ENCODE data around the gene ALG9. TPM values are rescaled to one million over a fixed set of nuclear protein-coding genes. Genes with fewer than 3 reads are reported as not detected.
"Not testable (repeated sequence)": the region's sequence is repeated elsewhere in the genome, so short reads cannot be mapped to it uniquely, and the experiment has no call there.

Gene ALG9
- total RNA-seq, 1 donor from 2014 or later = 83.2 TPM

GRCh38 chr11:111886032-111886431, 14.7 kb upstream of the ALG9 start:
- DNase-seq (ENCODE audit: low spot score in 2 of 2) = no peak
- FAIRE-seq = peak; percentile 59

DNA sequence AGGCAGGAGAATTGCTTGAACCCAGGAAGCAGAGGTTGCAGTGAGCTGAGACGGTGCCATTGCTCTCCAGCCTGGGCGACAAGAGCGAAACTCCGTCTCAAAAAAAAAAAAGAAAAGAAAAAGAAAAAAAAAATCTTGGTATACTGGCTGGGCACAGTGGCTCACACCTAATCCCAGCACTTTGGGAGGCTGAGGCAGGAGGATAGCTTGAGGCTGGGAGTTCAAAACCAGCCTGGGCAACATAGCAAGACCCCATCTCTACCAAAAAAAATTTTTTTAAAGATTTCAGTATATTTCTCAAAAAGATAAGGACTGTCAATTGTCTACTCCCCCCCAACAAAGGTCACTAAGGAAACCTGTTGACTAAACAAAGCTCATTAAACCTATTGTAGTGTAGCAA, 13.7 kb upstream of the ALG9 start:
- not testable (repeated sequence) for FAIRE-seq; DNase-seq (ENCODE audit: low spot score in 2 of 2)

- DNase-seq (ENCODE audit: low spot score in 2 of 2) = no peak
- FAIRE-seq = no peak
Measured at GRCh38 chr11:111882202-111882601, 10.8 kb upstream of the ALG9 start.

- FAIRE-seq = no peak
- DNase-seq (ENCODE audit: low spot score in 2 of 2) = no peak
Measured at GRCh38 chr11:111879637-111879960, 8.2 kb upstream of the ALG9 start.

DNA sequence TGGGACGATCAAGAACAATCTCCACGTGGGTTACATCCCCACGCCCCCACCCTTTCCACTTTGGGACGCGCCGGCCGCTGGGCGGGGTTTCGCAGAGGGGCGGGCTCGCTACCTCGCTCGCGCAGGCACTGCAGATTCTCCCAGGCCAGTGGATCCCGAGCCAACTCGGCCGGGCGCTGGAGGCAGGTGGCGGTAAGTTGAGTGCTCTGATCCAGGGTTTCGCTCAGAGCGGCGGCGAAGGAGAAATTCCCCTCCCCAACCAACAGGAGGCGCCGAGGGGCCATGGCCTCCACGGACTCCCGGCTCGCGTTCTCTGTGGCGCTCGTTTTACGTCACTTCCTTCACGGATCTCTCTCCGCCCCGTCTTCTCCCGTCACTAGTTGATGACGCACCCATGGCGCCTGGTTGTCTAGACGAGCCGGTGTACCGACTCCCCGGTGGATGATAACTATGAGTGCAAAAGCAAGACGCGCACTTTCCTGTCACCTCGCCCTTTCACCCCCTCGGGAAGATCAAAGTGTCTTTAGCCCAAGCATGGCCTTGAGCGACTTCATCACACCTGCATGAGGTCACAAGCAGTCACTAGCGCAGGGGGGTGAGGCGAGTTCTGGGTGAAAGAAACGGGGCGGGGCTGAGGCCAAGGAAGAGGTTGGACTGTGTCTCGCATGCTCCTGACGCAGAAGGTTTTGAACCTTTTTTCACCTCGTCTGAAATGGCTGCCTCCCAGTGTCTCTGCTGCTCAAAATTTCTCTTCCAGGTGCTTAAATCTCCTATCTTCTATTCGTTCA, 7.7 kb upstream of the ALG9 start, which contains the start of the genes CFAP68 and FDXACB1:
CFAP68 (plus strand) TSS at position 693 of the 788 bp plus-strand sequence; CDS start at position 713, 20 bp downstream.
FDXACB1 (minus strand) TSS at position 317 of the 788 bp plus-strand sequence; CDS start at position 284, 33 bp downstream.
- FAIRE-seq (peak; percentile 36), DNase-seq (ENCODE audit: low spot score in 2 of 2) (peak; percentile 87 to 91)

DNA sequence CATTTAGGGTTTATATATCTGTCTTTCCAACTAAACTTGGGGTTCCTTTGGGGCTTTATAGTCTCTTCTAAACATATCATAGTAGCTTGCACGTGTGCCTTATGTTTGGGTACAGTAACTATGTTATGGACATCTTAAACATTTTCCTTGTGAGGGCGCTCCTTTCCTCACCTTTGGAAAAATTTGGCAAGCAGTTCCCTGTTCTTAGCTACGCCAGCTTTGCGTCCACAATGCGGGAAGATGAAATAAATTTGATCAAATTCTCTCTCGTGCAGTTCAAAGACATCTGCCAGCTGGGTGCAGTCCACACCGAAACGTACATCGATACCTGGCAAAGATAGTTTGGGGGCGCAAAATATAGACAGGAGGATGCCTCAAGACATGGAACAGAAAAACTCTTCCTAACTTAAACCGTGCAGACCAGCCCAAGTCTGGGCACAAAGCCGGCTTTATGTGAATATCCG, 7.0 kb upstream of the ALG9 start:
- FAIRE-seq (no peak), DNase-seq (ENCODE audit: low spot score in 2 of 2) (no peak)

GRCh38 chr11:111871693-111872161, 346 bp upstream of the ALG9 start:
- no peak for FAIRE-seq

GRCh38 chr11:111870522-111870885, 877 bp downstream of the ALG9 start:
- FAIRE-seq (no peak), DNase-seq (ENCODE audit: low spot score in 2 of 2) (no peak)

More at GRCh38 chr11:111871693-111872161, 346 bp upstream of the ALG9 start:
- peak in 1 of 2 donors; percentile 45 for DNase-seq (ENCODE audit: low spot score in 2 of 2)

DNA sequence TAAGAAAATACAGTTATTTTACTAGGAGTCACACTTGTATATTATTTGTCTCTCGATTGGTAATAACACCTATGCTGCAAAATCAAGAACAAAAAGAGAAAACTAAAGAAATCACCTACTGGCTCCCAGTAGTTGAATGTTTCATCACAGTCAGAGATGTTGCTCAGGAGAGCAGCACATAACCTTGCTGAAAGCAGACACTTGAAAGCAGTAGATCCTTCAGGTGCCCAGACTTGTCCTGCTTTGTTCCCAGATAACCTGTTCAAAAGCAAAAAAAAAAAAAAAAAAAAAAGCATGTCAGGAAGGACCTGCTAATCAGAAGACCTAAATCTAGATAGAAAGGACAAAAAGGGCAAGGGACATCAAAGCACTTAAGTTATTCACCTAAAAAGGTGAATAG, 1.3 kb downstream of the ALG9 start:
- DNase-seq (ENCODE audit: low spot score in 2 of 2) = no peak
- no peak for FAIRE-seq

DNA sequence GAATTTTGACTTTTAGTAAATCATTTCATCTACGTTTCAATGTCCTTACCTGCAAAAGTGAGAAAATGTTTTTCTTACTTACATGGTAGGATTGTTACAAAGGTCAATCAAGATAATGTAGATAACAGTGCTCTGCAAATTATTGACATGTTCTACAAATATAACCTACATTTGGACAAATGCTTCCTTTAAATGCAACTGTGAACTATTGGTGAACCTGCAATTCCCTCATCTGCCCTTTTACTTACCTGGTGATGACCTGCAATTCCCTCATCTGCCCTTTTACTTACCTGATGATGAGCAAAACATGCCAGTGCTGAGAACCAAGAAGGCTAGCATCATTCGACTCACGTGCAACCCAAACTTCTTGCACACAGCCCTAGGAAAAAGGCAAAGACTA, 11.1 kb downstream of the ALG9 start:
- FAIRE-seq (no peak), DNase-seq (ENCODE audit: low spot score in 2 of 2) (no peak)

DNA sequence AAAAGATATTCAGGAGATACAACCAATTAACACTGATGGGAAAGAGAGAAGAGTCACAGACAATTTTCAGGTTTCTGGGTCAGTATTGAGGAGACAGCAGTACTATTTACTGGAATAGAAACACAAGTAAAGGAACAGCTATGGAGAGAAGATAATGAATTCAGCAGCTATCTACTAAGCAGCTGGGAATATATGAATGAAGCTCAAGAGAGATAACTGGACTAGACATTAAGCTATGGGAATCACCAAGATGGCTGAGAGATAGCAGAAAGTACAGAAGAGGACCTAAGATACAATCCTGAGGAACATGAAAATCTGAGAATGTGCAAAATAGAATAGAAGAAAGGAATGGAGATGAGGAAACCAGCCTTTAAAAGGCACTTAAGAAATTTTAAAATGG, 15.9 kb downstream of the ALG9 start:
- no peak for DNase-seq (ENCODE audit: low spot score in 2 of 2)
- no peak for FAIRE-seq

- FAIRE-seq (no peak), DNase-seq (ENCODE audit: low spot score in 2 of 2) (no peak)
Measured at GRCh38 chr11:111852103-111852502, 19.3 kb downstream of the ALG9 start.

DNA sequence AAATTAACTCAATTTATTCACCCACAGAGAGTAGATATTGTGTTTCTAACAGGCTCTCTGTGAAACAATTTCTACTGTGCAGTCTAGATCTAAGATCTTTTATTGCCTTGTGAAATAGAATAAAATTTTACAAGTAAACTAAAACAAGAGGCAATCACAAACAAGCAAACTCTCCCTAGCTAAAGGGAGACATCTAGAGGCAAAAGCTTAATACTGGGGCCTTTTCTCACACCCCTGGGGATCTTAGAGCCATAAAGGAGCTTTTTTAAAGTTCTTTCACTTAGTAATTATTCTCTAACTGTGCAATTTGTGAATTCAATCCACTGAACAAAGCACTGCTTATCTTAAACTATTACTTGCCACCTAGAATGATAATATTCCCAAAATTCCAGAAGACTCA, 19.7 kb downstream of the ALG9 start:
- no peak for FAIRE-seq
- no peak for DNase-seq (ENCODE audit: low spot score in 2 of 2)

GRCh38 chr11:111851067-111851466, 20.3 kb downstream of the ALG9 start:
- FAIRE-seq (no peak), DNase-seq (ENCODE audit: low spot score in 2 of 2) (no peak)

DNA sequence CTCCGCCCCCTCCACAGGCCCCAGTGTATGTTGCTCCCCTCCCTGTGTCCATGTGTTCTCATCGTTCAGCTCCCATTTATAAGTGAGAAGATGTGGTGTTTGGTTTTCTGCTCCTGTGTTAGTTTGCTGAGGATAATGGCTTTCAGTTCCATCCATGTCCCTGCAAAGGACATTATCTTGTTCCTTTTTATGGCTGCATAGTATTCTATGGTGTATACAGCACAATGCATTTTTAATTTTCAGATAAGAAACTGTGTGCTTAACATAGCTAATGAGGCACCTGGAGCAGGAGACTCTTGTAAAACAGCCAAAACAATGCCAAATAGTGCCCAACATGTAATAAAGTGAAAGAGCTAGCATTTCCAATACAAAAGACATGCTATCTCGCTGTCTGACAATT, 21.8 kb downstream of the ALG9 start:
- no peak for DNase-seq (ENCODE audit: low spot score in 2 of 2)
- FAIRE-seq = no peak

DNA sequence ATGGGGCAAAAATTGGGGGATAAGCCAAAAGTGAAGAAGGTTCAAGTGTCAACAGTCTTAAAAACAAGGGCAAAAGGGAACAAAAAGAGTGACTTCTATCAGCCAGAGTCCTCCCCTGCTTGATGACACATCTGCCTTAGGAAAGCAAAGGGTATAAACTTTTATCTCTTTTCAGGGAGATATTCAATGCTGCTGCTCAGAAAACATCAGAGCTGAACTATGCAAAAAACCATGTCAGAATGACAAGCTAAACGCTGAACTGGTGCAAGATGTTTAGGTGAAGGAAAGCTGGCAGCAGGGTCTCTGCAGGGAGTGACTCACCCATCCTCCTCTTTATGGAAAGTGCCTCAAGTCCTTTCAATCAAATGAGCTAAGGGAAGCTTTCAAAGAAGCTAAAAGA, 24.7 kb downstream of the ALG9 start:
- DNase-seq (ENCODE audit: low spot score in 2 of 2) (no peak), FAIRE-seq (no peak)

GRCh38 chr11:111846063-111846462, 25.3 kb downstream of the ALG9 start:
- FAIRE-seq = no peak
- no peak for DNase-seq (ENCODE audit: low spot score in 2 of 2)

GRCh38 chr11:111845276-111846028, 25.9 kb downstream of the ALG9 start:
- no peak for DNase-seq (ENCODE audit: low spot score in 2 of 2)
- no peak for FAIRE-seq

DNA sequence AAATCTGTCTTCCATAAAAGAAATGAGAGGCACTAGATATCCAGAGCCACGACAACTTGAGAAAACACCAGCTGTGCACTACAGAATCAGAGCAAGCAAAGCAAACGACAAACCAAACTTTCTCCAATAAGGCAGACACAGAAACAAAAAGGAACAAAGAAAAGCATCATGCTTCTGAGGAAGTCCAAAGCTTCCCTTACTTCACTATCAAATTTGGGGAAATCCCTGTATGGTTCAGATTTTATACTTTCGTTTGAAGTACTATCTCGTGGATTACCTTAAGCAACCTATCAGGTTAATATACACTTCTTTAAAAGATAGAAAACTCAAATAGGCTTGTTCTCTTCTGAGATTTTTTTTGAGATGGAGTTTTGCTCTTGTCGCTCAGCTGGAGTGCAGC, 27.7 kb downstream of the ALG9 start:
- FAIRE-seq = no peak
- DNase-seq (ENCODE audit: low spot score in 2 of 2) = no peak

GRCh38 chr11:111841370-111842053, 29.9 kb downstream of the ALG9 start:
- FAIRE-seq (peak; percentile 80), DNase-seq (ENCODE audit: low spot score in 2 of 2) (peak; percentile 39 to 61)

GRCh38 chr11:111840143-111840542, 31.2 kb downstream of the ALG9 start:
- DNase-seq (ENCODE audit: low spot score in 2 of 2) (no peak), FAIRE-seq (no peak)
